NCI-H460 (cell line): ENCODE results near the gene BLCAP. TPM values are rescaled to one million over a fixed set of nuclear protein-coding genes. Genes with fewer than 3 reads are reported as not detected.

Experiments
- DNase-seq: peaks from one replicate; pipeline ENCODE4 v3.0.0-alpha.2; 2016; ENCODE audit warnings: low read depth; ENCODE audit errors: extremely low read depth
- total RNA-seq: library from RNA; depleted of rRNA; stranded (reverse); fragments of >200 nt; shearing (Covaris generic); gene quantifications from 2 replicates; pipeline ENCODE4 v1.2.3, GENCODE V29; 2014

Gene BLCAP
- total RNA-seq, 1 experiment from 2014 or later, result 44.3 TPM

GRCh38 chr20:37531856-37532255, 4.2 kb upstream of the BLCAP start:
- DNase-seq, result no peak

GRCh38 chr20:37530696-37531095, 3.0 kb upstream of the BLCAP start:
- DNase-seq, result no peak

GRCh38 chr20:37529968-37530600, 2.4 kb upstream of the BLCAP start:
- DNase-seq, result no peak

- DNase-seq, result no peak
Observed at GRCh38 chr20:37529214-37529967, 1.7 kb upstream of the BLCAP start.

GRCh38 chr20:37528446-37529213, 954 bp upstream of the BLCAP start:
- no peak for DNase-seq

- no peak for DNase-seq
Observed at GRCh38 chr20:37526839-37527637, 638 bp downstream of the BLCAP start.

- DNase-seq, result no peak
Observed at GRCh38 chr20:37526238-37526838, 1.3 kb downstream of the BLCAP start.

GRCh38 chr20:37525810-37526209, 1.9 kb downstream of the BLCAP start:
- DNase-seq, result no peak

GRCh38 chr20:37524859-37525708, 2.6 kb downstream of the BLCAP start:
- DNase-seq, result no peak

GRCh38 chr20:37523911-37524700, 3.6 kb downstream of the BLCAP start:
- no peak for DNase-seq

- DNase-seq, result no peak
Observed at GRCh38 chr20:37523012-37523391, 4.7 kb downstream of the BLCAP start.

GRCh38 chr20:37522260-37523011, 5.2 kb downstream of the BLCAP start:
- DNase-seq, result no peak

GRCh38 chr20:37521061-37521771, 6.5 kb downstream of the BLCAP start, which contains the start of gene NNAT:
NNAT (plus strand) TSS chr20:37521250; CDS start chr20:37521332, 82 bp downstream.
- DNase-seq, result no peak

- DNase-seq, result no peak
Observed at GRCh38 chr20:37520419-37520955, 7.2 kb downstream of the BLCAP start.

GRCh38 chr20:37519508-37520418, 7.9 kb downstream of the BLCAP start:
- DNase-seq, result no peak
